DMS153 treated with DMSO at 0.1 percent for 48 hours (cell line): ENCODE measurements around the gene MGRN1.

Experiments used
- DNase-seq: peaks from one replicate; lab custom pipeline; 2025; ENCODE audit not compliant: unreplicated experiment; lab: John Stamatoyannopoulos, UW

Gene MGRN1

DNA sequence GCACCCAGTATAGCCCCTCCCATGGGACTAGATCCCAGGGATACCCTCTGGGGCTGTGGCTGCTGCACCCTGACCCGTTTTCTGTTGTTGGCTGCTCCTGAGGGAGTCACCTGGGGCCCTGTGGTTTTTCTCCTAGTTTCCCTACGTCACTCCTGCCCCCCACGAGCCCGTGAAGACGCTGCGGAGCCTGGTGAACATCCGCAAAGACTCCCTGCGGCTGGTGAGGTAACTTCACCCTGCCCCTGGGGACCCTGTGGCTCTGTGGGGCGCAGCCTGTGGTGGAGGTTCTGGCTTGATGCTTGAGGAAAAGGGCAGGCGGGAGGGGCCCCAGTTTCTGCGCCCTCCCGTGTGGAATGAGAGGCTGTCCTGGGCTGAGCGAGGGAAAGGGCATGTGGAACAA, 27.2 kb downstream of the MGRN1 start:
- no peak for DNase-seq

DNA sequence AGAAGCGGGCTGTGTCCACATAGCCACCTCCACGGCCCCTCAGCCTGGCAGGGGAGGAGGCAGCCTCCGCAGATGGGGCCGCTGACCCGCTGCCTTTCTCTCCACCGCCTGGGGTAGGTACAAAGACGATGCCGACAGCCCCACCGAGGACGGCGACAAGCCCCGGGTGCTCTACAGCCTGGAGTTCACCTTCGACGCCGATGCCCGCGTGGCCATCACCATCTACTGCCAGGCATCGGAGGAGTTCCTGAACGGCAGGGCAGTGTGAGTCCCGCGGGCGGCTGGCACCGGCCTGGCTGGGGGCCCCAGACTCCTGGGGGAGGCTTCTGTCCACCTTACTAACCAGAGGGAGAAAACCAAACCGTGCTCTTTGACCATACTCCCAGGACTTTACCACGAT, 27.9 kb downstream of the MGRN1 start:
- no peak for DNase-seq

DNA sequence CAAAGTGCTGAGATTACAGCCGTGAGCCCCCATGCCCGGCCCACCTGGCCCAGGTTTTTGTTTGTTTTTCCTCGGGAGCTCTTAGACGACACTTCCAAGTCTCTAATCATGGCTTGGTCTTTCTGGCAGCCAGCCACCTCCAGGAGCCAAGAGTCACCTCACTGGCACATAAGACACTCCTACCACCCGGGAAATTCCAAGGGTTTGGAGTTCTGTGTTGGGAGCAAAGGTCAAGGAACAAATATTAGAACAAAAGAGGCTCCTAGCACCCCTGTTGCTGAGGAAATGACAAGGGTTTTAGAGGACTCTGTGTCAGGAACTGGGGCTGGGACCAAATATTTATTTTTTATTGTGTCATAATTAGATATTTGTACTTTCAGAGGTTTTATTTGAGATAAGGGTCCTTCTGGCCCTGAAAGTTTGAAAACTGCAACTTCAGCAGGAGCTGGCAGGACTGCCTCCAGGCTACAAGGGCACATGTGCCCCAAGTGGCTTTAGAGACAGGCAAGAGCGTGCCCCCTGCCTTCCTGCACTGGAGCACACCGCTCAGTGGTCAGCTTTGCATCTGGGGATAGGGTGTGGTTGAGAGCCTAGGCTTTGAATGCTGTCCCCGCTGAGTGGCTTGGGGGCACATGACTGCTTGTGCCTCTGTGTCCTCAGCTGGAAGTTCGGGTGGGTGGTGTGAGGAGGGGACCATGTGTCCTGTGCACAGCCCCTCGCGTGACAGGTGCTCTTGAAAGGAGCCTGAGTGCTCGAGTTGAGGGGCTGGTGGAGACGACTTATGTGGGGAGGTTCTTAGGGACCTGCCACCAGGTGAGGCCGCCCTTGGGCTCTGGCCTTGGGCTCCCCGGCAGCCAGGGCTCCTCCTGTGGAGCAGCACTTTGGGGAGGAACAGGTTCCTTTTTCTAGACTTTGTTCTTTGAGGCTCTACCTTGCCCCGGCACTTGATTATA, 29.7 kb downstream of the MGRN1 start:
- no peak for DNase-seq

DNA sequence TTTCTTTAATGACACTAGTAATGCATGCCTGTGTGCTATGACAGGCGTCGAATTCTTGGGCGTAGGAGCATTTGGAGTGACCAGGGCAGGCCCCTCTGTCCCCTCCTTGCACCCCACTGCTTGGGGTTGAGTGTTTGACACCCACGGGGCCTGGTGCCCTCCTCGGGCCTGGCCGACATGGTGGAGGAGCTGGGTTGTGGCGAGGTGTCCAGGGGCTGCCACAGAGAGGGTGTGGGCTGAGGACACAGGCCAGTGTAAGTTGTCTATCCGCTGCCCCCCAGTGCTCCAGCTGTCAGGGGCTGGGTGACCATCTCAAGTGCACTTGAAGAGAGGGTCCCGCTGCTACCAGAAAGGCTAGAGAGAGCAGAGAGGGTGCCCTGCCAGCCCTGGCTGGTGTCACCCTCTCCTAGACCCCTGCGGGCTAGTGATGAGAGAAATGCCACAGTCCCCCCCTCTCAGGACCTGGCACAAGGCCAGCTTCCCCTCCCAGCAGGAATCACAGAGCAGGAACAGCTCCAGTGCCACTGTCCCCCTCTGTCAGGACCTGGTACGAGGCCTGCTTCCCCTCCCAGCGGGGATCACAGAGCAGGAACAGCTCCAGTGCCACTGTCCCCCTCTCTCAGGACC, 30.5 kb downstream of the MGRN1 start:
- DNase-seq = no peak

DNA sequence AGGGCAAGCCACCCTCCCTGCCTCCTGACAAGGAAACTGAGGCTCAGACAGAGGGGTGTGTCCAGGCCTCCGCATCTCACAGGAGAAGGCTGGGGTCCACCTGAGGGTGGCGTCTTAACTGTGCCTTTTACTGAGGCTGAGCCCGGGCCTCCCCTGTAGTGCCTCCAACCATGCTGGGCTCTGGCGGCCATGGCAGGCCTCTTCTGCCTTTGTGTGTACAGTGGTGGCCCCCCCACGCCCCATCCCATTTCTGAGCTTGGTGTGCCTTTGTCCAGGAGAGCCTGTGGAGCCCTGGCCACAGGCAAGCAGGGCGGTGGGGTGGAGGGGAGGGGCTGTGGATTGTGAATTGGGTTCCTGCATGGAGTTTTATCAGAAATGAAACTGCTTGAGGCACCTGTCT, 31.2 kb downstream of the MGRN1 start:
- DNase-seq = no peak

DNA sequence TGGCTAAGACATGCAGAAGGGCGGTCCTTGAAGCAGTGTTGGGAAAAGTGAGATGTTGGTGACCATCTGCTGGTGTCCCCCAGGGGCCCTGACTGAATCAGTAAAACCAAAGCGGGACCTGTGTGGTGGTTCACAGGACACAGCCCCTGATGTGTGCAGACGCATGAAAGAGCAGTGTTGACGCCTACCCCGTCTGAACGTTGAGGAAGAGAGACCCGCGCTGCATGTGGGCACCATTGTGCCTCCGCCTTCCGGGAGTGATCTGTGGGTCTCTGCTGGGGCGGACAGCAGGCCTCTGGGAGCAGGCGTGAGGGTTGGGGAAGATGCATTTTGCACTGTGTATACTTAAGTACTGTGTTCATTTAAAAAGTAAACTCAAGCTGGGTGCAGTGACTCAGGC, 31.6 kb downstream of the MGRN1 start:
- no peak for DNase-seq

DNA sequence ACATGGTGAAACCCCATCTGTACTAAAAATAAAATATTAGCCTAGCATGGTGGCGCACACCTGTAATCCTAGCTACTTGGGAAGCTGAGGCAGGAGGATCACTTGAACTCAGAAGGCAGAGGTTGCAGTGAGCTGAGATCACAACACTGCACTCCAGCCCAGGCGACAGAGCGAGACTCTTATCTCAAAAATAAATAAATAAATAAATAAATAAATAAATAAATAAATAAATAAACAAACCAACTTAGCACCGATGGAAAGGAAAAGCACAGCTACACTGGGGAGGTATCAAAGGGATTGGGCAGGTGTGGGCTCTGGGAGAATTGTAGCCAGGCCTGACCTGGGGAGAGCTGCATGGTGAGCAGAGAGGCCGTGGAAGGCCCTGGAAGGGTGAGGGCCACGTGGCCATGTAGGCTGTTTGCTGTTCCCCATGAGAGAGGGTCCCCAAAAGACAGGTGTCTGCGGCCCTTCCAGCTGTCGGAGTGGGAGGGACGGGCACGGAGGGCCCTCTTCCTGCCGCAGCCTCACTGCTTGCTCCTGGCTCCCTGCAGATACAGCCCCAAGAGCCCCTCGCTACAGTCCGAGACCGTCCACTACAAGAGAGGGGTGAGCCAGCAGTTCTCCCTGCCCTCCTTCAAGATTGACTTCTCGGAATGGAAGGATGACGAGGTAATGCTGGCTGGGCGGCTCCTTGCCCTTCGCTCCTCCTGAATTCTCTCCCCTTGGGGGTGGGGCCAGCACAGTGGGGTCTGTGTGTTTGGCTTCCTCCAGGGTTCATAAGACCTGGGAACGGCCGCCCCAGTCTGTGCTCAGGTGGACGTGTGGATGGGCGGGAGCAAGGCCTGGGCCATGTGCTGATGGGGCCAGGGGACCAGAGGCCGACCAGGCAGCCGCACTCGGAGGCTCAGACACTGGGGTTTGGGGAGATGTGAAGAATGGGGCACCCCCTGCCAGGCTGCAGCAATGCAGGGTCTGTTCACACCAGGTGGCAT, 32.4 kb downstream of the MGRN1 start:
- no peak for DNase-seq

DNA sequence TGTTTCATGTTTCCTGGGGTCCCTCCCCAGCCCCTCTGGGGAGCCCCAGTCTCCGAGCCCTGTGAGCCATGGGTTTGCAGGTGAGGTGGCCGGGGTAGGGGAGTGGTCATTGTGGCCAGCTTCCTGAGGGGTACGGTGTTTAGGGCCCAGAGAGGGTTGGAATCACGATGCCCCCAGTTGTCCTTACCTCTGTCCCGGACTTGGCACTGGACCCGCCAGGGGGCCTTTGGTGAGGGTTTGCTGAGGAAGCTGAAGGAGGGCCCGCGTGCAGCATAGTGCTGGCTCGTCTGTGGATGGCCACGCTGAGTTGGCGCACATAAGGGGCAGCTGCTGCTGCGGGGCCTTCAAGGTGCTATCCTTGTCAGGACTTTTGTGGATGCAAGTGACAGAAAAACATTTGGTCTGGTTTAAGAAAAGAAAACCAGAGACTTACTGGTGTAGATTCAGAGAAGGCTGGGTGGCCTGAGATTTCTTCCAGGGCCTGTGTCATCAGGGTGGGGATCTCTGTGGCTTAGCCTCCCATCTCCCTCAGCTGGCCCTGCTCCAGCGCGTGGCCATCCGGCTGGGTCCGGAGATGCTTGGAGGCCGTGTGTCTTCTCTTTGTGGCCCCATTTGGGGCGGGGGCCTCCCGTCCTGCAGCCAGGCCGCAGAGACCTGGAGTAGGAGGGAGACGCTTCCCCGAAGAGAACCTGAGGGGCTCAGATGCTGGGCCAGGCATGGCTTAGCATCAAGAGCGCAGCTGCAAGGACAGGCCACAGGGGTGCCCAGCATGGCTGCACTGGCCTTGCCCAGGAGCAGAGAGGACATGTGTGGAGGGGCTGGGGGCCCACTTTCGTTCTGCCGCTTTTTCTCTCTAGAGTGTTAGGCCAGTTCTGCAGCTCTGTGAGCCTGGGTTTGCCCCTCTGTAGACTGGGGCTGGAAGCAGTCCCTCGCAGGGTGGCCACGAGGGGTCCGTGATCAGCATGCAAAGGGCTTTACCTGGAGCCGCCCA, 35.0 kb downstream of the MGRN1 start:
- no peak for DNase-seq

DNA sequence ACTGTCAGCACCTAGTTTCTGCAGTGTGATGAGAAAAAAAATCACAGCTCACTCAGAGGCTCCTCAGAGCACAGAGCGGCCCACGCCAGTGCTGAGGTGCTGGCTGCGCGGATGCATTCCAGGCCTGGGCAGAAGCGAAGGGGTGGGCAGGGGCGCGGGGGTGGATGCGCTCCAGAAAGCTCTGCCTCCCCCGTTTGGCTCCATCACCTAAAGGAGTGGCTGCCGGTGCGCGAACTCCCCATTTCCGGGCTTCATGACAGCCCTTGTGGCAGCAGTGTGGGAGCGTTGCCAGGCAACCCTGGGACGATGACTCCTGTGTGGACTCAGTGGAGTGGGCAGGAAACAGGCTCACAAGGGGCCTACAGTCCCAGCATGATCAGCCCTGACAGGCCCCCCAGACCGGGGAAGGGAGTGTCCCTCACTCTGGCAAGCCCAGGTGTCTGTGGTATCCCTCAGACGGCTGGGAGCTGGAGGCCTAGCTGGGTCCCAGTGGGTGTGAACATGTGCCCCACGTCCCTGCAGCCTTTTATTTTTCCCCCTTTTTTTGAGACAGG, 35.9 kb downstream of the MGRN1 start:
- DNase-seq = peak; percentile 88

DNA sequence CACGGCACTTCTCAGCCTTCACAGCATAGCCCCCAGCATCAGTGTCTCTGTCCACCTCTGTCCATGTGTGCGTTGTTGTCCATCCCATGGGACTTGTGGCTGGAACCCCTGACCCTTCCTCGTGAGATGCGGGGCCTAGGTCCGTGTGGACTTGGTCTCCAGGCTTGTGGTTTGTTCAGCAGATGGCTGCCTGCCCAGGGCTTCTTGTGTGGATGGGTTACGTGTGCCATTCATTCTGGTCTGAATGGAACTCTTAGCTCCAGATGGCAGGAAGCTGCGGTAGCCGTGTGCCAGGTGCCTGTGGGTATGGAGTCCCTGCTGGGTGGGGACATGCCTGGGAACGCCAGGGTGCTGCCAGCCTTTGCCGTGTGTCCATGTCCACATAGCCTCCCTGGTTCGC, 37.0 kb downstream of the MGRN1 start:
- peak; percentile 77 for DNase-seq

DNA sequence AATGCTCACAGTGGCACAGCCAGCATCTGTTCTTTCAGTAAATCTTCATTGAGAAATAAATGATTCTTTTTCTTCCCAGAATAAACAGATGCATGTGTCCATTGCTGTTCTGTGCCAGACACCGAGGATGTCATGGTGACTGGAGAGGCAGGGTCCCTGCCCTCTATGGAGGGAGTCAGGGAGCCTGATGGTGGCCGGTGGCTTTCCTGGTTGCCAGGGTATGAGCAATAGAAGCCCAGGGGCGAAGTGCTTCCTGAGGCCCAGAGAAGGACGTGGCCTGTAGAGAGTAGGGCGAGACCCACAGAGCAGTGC, 38.8 kb downstream of the MGRN1 start:
- DNase-seq = no peak

DNA sequence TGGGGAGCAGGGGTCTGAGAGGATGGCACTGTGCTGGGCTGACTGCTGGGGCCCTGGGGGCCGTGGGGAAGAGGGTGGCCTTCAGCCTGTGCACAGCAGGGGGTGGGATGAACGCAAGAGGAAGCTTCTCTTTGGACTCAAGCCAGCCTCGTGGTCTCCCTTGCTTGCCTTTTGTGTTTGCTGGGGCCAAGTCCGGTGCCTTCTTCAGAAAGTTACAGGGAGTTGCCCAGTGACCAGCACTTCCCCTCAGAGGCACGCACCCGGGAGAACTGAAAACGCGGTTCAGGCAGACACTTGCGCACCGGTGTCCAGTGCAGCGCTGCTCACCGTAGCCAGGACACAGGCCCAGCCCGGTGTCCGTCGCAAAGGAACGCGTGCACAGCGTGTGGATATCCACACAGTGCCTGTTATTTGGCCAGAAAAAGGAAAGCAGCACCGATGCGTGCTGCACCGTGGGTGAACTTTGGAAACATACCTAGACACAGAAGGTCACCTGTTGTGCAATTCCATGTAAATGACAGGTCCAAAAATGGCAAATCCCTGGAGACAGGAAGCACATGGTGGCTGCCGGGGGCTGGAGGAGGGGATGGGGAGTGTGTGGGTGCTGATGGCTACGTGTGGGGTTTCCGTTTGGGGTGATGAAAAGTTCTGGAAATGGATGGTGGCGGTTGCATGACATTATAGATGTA, 39.3 kb downstream of the MGRN1 start:
- no peak for DNase-seq

DNA sequence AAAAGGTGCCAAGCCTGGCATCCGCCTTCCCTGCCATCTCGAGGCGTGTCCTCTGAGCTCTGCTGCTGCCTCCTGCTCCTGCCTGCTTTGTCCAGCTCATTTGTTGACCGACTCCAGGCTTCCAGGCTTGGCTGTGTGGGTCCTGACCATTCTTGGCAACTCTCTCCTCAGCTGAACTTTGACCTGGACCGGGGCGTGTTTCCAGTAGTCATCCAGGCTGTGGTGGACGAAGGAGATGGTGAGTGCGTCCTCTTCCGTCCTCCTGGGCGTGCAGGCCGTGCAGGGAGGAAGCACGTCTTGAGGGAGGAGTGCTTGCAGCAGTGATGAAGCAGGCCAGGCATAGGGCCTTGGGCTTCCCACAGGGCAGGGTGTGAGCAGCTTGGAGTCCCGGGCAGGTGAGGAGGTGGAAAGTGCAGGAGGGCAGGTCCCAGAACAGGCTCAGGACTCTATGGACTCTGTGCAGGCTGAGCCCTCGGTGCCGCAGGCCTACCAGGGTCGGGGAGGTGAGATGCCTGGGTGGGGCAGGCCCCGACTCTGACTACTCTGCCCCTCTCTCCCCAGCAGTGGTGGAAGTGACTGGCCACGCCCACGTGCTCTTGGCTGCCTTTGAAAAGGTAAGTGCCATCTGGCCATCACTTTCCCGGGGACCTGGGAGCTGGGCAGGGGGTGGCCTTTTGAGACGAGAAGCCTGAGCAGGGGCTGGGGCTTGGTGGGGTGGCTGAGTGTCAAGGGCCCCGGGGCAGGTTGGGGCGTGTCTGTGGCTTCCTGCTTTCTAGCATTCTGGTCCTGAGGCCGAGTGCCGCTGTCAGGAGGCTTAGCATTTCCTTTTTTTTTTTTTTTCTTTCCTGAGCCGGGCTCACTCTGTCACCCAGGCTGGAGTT, 40.2 kb downstream of the MGRN1 start:
- peak; percentile 49 for DNase-seq

DNA sequence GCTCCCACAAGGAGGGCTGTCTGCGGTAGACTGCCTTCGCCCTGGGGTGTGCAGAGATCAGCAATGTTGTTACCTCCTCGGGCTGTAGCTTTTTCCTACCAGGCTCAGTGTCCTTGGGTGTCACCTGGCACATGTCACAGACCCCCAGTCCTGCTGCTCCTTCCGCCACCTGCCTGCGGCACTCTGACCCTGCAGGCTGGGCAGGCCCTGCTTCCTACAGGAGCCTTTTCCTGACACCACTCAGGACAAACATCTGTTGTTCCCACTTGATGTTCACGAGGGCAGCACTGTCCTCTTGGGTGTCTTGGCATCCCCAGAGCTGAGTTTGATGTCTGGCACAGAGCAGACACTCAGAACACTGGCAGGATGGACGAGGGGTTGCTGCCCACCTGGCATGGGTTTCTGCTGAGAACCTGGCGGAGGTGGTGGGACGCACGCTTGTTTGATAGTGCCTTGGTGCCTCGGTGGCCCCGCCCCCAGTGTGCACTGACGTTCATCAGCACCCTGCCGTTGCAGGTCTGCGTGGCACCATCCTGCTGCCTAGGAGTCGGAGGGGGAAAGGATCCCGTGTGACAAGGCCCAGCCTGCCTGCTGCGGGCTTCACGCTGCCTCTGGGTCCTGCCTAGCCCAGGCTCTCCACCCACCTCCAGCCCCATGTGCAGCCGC, 42.0 kb downstream of the MGRN1 start:
- DNase-seq = no peak

DNA sequence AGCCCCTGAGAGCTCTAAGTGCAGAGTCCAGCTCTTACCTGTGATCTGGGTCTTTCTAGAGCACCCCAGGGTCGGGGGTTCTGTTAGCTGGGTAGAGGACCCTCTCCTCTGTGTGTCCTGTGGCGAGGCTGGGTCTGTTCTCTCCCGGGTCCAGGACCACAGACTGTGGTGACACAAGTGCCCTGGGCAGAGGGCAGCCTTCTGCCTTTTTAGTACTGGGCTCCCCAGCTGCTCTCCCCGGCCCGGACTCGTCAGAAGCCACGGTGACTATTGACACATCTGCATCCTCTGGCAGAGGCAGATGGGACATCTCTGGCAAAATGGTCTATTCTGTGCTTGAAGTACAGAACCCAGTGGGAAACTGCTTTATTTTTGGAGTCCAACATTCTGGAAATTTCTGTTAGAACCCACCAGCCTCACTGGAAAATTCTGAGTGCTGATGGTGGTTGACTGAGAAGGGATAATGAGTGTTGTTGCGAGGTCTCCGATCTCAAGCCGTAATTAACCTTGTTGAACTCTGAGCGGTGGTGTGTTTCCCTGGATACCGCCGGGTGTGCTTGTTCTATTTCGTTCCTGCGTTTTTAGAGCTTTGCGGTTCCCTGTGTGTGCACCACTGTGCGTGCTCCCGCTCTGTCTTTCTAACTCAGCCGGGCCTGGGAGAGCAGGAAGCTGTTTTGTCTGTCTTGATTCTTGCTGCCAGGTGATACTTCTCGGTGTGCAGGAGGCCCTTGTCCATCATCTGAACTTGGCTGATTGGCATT, 42.8 kb downstream of the MGRN1 start:
- no peak for DNase-seq

DNA sequence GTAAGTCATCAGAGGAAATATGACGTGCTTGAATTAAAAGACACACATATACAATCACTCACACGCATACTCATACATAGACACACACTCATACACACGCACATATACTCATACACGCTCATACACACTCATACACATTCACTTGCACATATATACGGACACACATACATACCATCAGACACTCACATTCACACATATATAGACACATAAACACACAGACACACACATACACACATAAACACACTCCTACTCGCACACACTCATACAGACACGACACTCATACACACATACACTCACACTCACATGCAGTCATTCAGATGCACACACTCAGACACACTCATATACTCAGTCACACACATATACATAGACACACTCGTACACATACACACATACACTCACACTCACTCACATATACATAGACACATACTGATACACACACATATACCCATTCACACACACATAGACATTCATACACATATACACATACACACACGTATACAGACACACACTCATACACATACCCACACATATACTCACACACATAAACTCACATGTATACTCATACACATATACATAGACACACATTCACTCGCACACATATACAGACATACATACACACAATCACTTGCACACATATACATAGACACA, 43.8 kb downstream of the MGRN1 start:
- DNase-seq = no peak
